ENCODE results near the gene BBS9.

Gene BBS9

DNA sequence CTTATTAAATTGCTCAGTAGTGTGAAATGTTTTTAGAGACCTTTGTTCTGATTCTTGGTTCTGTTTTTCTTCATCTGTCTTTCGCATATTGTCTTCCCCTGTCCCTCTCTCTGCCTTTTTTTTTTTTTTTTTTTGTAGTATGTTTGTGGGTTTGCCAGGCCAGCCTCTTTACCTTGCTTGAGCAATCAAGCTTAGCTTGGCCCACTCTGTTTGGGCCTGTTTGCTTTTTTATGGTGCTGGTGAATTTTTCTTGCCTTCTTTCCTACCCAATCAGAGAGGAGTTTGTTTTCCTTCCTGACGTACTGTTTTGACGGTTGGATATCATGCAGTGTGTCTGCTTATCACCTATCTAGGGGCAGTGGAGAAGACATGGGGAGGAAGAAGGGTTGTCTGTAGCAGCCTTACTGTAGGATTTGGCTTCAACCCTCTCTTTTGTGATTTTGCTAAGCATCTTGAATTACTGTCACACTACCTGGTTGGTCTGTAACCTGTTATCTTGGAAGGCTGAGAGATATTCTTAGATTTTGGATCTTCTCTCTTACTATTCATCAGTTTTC lies 64.0 kb downstream of the BBS9 start:
- no peak overlapping the region for H3K27ac ChIP-seq
- TF ChIP-seq ZFX (IDR thresholded peaks at IDR 0.05): no peak
- TF ChIP-seq, protein P1, sequence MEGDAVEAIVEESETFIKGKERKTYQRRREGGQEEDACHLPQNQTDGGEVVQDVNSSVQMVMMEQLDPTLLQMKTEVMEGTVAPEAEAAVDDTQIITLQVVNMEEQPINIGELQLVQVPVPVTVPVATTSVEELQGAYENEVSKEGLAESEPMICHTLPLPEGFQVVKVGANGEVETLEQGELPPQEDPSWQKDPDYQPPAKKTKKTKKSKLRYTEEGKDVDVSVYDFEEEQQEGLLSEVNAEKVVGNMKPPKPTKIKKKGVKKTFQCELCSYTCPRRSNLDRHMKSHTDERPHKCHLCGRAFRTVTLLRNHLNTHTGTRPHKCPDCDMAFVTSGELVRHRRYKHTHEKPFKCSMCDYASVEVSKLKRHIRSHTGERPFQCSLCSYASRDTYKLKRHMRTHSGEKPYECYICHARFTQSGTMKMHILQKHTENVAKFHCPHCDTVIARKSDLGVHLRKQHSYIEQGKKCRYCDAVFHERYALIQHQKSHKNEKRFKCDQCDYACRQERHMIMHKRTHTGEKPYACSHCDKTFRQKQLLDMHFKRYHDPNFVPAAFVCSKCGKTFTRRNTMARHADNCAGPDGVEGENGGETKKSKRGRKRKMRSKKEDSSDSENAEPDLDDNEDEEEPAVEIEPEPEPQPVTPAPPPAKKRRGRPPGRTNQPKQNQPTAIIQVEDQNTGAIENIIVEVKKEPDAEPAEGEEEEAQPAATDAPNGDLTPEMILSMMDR (conservative IDR thresholded peaks at IDR 0.05): no peak

DNA sequence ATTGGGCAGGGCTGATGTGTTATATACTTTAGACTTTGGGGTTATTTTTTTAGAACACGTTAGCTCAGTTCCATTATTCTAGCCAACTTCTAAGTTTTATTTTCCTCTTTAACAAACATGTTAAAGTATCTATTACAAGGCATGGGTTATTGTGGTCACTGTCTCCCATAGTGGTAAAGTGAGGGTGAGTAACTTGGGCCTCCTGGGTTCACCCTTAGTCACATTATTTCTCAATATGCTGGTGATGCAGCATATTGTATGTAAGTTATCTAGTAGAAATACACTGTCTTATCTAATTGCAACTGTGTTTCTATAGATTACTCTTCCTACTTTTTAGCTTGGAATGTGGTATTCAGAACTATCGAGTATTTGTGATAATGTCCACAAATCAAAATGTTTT lies 65.9 kb downstream of the BBS9 start:
- no peak overlapping the region for H3K27ac ChIP-seq
- TF ChIP-seq, protein P1 (conservative IDR thresholded peaks at IDR 0.05): no peak
- TF ChIP-seq ZFX (IDR thresholded peaks at IDR 0.05): no peak

DNA sequence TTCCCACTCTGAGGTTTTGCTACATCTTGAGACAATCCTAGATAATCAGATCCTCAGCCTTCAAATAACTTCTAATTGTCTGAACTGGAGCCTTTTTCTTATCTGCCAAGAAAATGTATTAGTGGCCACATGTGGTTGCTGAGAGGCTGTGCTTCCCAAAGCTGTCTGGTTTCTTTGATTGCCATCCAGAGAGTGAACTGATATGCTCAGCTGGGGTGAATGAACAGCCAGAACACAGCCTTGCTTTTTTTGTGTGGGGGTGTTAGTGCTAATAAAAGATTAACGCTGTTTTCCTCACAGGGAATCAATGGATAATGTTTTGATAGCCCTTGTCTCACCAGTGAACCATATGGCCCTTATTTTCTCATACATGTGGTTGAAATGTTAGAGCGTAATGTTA lies 66.9 kb downstream of the BBS9 start:
- no peak overlapping the region for H3K27ac ChIP-seq
- TF ChIP-seq, protein P1 (conservative IDR thresholded peaks at IDR 0.05): no peak
- no peak for TF ChIP-seq ZFX (IDR thresholded peaks at IDR 0.05)

DNA sequence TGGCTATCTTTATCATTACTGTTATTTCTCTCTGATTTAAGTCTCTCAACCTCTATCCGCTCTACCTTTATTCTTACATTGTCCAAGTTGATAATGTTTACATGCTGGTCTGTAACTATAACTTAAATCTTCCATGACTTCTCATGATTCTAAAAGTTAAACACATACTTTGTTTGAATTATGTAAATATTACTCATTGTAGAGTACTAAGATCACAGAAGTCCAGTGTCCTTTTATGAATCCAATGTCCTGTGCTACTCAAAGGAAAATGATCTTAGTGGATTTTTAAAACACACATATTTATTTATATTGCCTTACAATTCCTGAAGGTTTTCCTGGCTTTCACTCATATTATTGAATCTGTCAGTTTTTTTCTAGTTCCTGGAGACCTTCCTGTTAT lies 70.9 kb downstream of the BBS9 start:
- no peak overlapping the region for H3K27ac ChIP-seq
- TF ChIP-seq ZFX (IDR thresholded peaks at IDR 0.05): no peak
- TF ChIP-seq, protein P1 (conservative IDR thresholded peaks at IDR 0.05): no peak

DNA sequence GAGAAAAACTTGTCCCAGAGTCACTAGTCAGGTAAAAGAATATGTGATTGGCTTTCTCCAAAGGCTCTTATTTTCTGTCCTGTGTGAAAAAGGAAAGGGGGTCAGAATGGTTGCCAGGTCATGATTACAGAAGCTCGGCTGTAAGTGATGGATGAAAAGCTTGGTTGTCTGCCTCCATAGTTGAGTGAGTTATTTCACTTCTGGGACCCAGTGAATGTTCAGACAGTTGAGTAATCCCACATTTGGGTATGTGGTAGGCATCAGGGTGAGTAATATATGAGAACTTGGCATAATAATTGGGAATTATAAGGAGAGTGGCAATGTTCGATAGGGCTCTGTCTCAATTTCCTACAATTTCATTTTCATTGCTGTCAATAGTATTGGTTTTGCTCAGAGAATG lies 72.5 kb downstream of the BBS9 start:
- H3K27ac ChIP-seq: no peak overlapping the region
- TF ChIP-seq, protein P1 (conservative IDR thresholded peaks at IDR 0.05): no peak
- TF ChIP-seq ZFX (IDR thresholded peaks at IDR 0.05): no peak

DNA sequence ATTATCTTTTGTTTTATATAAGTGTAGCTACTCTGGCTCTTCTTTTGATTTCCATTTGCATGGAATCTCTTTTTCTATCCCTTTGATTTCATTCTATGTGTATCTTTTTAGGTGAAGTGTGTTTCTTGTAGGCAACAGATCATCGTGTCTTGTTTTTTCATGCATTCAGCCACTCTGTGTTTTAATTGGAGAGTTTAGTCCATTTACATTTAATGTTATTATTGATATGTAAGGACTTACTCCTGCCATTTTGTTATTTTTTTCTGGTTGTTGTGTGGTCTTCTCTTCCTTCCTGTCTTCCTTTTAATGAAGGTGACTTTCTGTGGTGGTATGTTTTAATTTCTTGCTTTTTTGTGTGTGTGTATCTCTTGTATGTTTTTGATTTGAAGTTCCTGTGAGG lies 81.6 kb downstream of the BBS9 start:
- TF ChIP-seq, protein P1 (conservative IDR thresholded peaks at IDR 0.05): no peak
- TF ChIP-seq ZFX (IDR thresholded peaks at IDR 0.05): no peak
- H3K27ac ChIP-seq: no peak overlapping the region

DNA sequence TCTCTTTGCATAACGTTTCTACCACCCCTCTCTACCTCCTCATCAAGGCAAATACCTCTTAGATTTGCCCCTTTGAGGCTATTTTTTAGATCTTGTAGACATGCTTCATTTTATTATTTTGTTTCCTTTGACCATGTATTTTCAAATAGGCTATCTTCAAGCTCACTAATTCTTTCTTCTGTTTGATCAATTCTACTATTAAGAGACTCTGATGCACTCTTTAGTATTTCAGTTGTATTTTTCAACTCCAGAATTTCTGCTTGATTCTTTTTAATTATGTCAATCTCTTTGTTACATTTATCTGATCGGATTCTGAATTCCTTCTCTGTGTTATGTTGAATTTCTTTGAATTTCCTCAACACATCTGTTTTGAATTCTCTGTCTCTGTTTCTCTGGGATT lies 82.8 kb downstream of the BBS9 start:
- TF ChIP-seq, protein P1 (conservative IDR thresholded peaks at IDR 0.05): no peak
- TF ChIP-seq ZFX (IDR thresholded peaks at IDR 0.05): no peak
- no peak overlapping the region for H3K27ac ChIP-seq

Data from C4-2B (cell line).